ENCODE measurements around the gene KIF23.

KIF23 gene

GRCh38 chr15:69474846-69475455, 60.8 kb downstream of the KIF23 start:
- Histone ChIP-seq H3K4me2 (ENCODE audit: low read depth, low read length, poor library complexity, severe bottlenecking) (no peak overlapping the region), H3K9me2 (replicated peaks; ENCODE audit: insufficient read depth, low read length) (no peaks in the 10 kb centered on the region), H3F3A (ENCODE audit: insufficient read depth) (no peaks in the 10 kb centered on the region), H4K20me1 (ENCODE audit: low read depth, low read length) (no peaks in the 10 kb centered on the region), H3K79me2 (ENCODE audit: insufficient read depth, low read length) (no peaks in the 10 kb centered on the region), H3K27me3 (ENCODE audit: low read length) (no peaks in the 10 kb centered on the region), H2AFZ (ENCODE audit: low read depth, low read length, severe bottlenecking) (no peak overlapping the region), H3K36me3 (ENCODE audit: low read length) (no peaks in the 10 kb centered on the region), H3K9ac (ENCODE audit: low read length) (no peak overlapping the region), H3K27ac (ENCODE audit: low read depth, low read length) (no peak overlapping the region), H3K4me3 (ENCODE audit: insufficient read depth, low read length, poor library complexity, severe bottlenecking) (no peak overlapping the region), H3K9me3 (ENCODE audit: insufficient read depth, low read length) (no peaks in the 10 kb centered on the region)
- TF ChIP-seq EZH2phosphoT487 (conservative IDR thresholded peaks at IDR 0.05; ENCODE audit: low read length): no peak
- no peak for TF ChIP-seq CTCF (IDR thresholded peaks at IDR 0.05; ENCODE audit: insufficient read depth, low read length, poor library complexity, severe bottlenecking)

GRCh38 chr15:69475769-69476358, 61.7 kb downstream of the KIF23 start:
- H3K9ac ChIP-seq (ENCODE audit: low read length): no peak overlapping the region
- H3F3A ChIP-seq (ENCODE audit: insufficient read depth): no peaks in the 10 kb centered on the region
- no peaks in the 10 kb centered on the region for H3K27me3 ChIP-seq (ENCODE audit: low read length)
- no peaks in the 10 kb centered on the region for H3K9me3 ChIP-seq (ENCODE audit: insufficient read depth, low read length)
- no peak overlapping the region for H3K4me2 ChIP-seq (ENCODE audit: low read depth, low read length, poor library complexity, severe bottlenecking)
- H2AFZ ChIP-seq (ENCODE audit: low read depth, low read length, severe bottlenecking): no peak overlapping the region
- H3K9me2 ChIP-seq (replicated peaks; ENCODE audit: insufficient read depth, low read length): no peaks in the 10 kb centered on the region
- no peak overlapping the region for H3K4me3 ChIP-seq (ENCODE audit: insufficient read depth, low read length, poor library complexity, severe bottlenecking)
- no peaks in the 10 kb centered on the region for H4K20me1 ChIP-seq (ENCODE audit: low read depth, low read length)
- no peaks in the 10 kb centered on the region for H3K36me3 ChIP-seq (ENCODE audit: low read length)
- TF ChIP-seq CTCF (IDR thresholded peaks at IDR 0.05; ENCODE audit: insufficient read depth, low read length, poor library complexity, severe bottlenecking) (peak; percentile 82), EZH2phosphoT487 (conservative IDR thresholded peaks at IDR 0.05; ENCODE audit: low read length) (no peak)
- H3K79me2 ChIP-seq (ENCODE audit: insufficient read depth, low read length): no peaks in the 10 kb centered on the region
- H3K27ac ChIP-seq (ENCODE audit: low read depth, low read length): no peak overlapping the region

- Histone ChIP-seq H3K4me3 (ENCODE audit: insufficient read depth, low read length, poor library complexity, severe bottlenecking) (no peak overlapping the region), H3K9me3 (ENCODE audit: insufficient read depth, low read length) (no peaks in the 10 kb centered on the region), H3K9ac (ENCODE audit: low read length) (no peak overlapping the region), H3K36me3 (ENCODE audit: low read length) (no peaks in the 10 kb centered on the region), H3K4me2 (ENCODE audit: low read depth, low read length, poor library complexity, severe bottlenecking) (no peak overlapping the region), H3F3A (ENCODE audit: insufficient read depth) (no peaks in the 10 kb centered on the region), H3K79me2 (ENCODE audit: insufficient read depth, low read length) (no peaks in the 10 kb centered on the region), H2AFZ (ENCODE audit: low read depth, low read length, severe bottlenecking) (no peak overlapping the region), H3K9me2 (replicated peaks; ENCODE audit: insufficient read depth, low read length) (no peaks in the 10 kb centered on the region), H3K27ac (ENCODE audit: low read depth, low read length) (no peak overlapping the region), H4K20me1 (ENCODE audit: low read depth, low read length) (no peaks in the 10 kb centered on the region), H3K27me3 (ENCODE audit: low read length) (no peaks in the 10 kb centered on the region)
- TF ChIP-seq CTCF (IDR thresholded peaks at IDR 0.05; ENCODE audit: insufficient read depth, low read length, poor library complexity, severe bottlenecking) (no peak), EZH2phosphoT487 (conservative IDR thresholded peaks at IDR 0.05; ENCODE audit: low read length) (no peak)
These were observed 62.7 kb downstream of the KIF23 start for GRCh38 chr15:69476704-69477473.

Data from SU-DHL-6 (cell line).